Heart right ventricle (tissue), 16 donors: ENCODE results near the gene ZNF560. TPM values are rescaled to one million over a fixed set of nuclear protein-coding genes. Genes with fewer than 3 reads are reported as not detected.

Source experiments
- ATAC-seq, 8 donors: fragments of 200-7000 bp; cut with Tn5 transposase; one replicate each; pipeline ENCODE4 v1.9.1; 2020; ENCODE audit warnings: mild to moderate bottlenecking in 8 of 8, moderate library complexity in 8 of 8, moderate number of reproducible peaks in 1 of 8
- DNase-seq, 2 donors: peaks; one replicate each; pipeline ENCODE4 v3.0.0-alpha.2; 2020
- H3K27ac ChIP-seq, 10 donors: fragments of 200-600 bp; sonication (generic) in 2 of 10; one replicate each; pipeline versions ENCODE4 v1.5.0 to v1.8.0; 2020 to 2022; ENCODE audit warnings: mild to moderate bottlenecking in 3 of 10
- H3K27me3 ChIP-seq, 7 donors: fragments of 200-600 bp; one replicate each; pipeline ENCODE4 v1.8.0; 2021 to 2022; ENCODE audit warnings: mild to moderate bottlenecking in 2 of 7
- H3K36me3 ChIP-seq, 9 donors: fragments of 200-600 bp; sonication (generic) in 1 of 9; one replicate each; pipeline versions ENCODE4 v1.5.0 to v1.8.0; 2020 to 2022; ENCODE audit warnings: mild to moderate bottlenecking in 2 of 9
- H3K4me1 ChIP-seq, 9 donors: fragments of 200-600 bp; sonication (generic) in 1 of 9; one replicate each; pipeline versions ENCODE4 v1.5.0 to v1.8.0; 2020 to 2022; ENCODE audit warnings: mild to moderate bottlenecking in 4 of 9
- H3K4me3 ChIP-seq, 10 donors: fragments of 200-600 bp; sonication (generic) in 2 of 10; one replicate each; pipeline versions ENCODE4 v1.5.0 to v1.8.0; 2020 to 2022; ENCODE audit warnings: mild to moderate bottlenecking in 7 of 10, moderate library complexity in 2 of 10
- H3K9me3 ChIP-seq, 11 donors: fragments of 200-600 bp in 10 of 11; sonication (generic) in 2 of 11; one replicate each; pipeline versions ENCODE4 v1.5.0 to v1.8.0; 2013 to 2022; ENCODE audit warnings: mild to moderate bottlenecking in 2 of 11, control low read depth in 1 of 11, moderate library complexity in 1 of 11
- CTCF ChIP-seq, 9 donors: fragments of 200-600 bp; sonication (generic) in 2 of 9; IDR thresholded peaks; one replicate each; pipeline versions ENCODE4 v1.5.0 to v1.8.0; 2021 to 2022; ENCODE audit warnings: antibody characterized with exemption in 9 of 9, mild to moderate bottlenecking in 5 of 9, moderate library complexity in 1 of 9
- WGBS, 2 donors: extraction: QIAGEN DNeasy Blood & Tissue Kit; methylation state at CpG; one replicate each; pipeline ENCODE4 v1.1.7; 2013; ENCODE audit warnings: inconsistent platforms in 1 of 2; 5-methylcytosine and 5-hydroxymethylcytosine counted together
- intact Hi-C, 10 donors: fragments of 100-400 bp; cut with DNase I; formaldehyde crosslinking; loops; one replicate each; pipeline versions ENCODE4 v1.11.1 to v1.14.2; 2022
- polyA plus RNA-seq, 2 donors: library from polyadenylated mRNA; stranded (reverse); fragments of 200-250 nt; gene quantifications; one replicate each; pipeline ENCODE4 v1.2.3, GENCODE V29; 2013
- total RNA-seq, 10 donors: library from RNA; stranded (reverse); fragmentation: NEBNext Ultra II Directional in 3 of 10; extraction: Animal tissue kit (Norgen Biotek cat#: 25700) in 3 of 10; gene quantifications; one replicate each; pipeline versions ENCODE4 v1.2.1 to v1.2.4, GENCODE V29; 2021 to 2023
- donor health status: Arrhythmogenic right ventricular cardiomyopathy.
- donor health status: ischemic (EF 13 %, LVEDD 7.1; RV severe dilation, severe dysfunction).
- donor health status: healthy with polysubstance abuse.
- donor health status: DM: no; HTN: yes; CAD: no.
- donor health status: DM: no; HTN: no; CAD: no.
- donor health status: ischemic (EF 25% LVEDD 6.9; RV normal size, moderate dysfunction).
- donor health status: ischemic (EF 25% LVEDD 5.7; RV mildly dilated, moderate dysfunction).
- donor health status: healthy.
- donor health status: DM: yes; HTN: yes; CAD: no.
- donor health status: Ischemic cardiomyopathy.
- donor health status: ischemic (EF 35%, LVEDD 5.7; RV mildly dilated, moderate dysfunction).
- donor health status: nonischemic (EF 11% LVEDD 7.7; RV severe dilation, severe dysfunction).
- donor health status: DM: yes; HTN: yes; CAD: no.
- donor health status: PGD.
- donor health status: ischemic (EF 29% LVEDD 5.4; RV normal size, mild dysfunction).
- donor health status: nonischemic (EF 23%, LVEDD 6.1; RV moderate dilation, normal function).

The ZNF560 gene
- total and polyA plus RNA-seq, 12 donors, result 0.01 to 0.35 (median 0.11) TPM; not detected in 8

- Histone ChIP-seq H3K27ac (no peak overlapping the region), H3K4me1 (no peaks in the 10 kb centered on the region), H3K27me3 (no peaks in the 10 kb centered on the region), H3K9me3 (peaks cover 0 to 99% (median 35%) of the 10 kb centered on the region in 11 donors), H3K4me3 (no peak overlapping the region), H3K36me3 (peaks cover 0 to 17% (median 0%) of the 10 kb centered on the region in 9 donors)
- intact Hi-C loops, result no loop called here
- no peak for ATAC-seq
- TF ChIP-seq CTCF (IDR thresholded peaks at IDR 0.05), result no peak
- WGBS, 2 donors, result 86 to 89% methylated on average over 4 of the region's 4 CpGs
- DNase-seq, result no peak
Measured at GRCh38 chr19:9461938-9462337, 36.5 kb downstream of the ZNF560 start.

DNA sequence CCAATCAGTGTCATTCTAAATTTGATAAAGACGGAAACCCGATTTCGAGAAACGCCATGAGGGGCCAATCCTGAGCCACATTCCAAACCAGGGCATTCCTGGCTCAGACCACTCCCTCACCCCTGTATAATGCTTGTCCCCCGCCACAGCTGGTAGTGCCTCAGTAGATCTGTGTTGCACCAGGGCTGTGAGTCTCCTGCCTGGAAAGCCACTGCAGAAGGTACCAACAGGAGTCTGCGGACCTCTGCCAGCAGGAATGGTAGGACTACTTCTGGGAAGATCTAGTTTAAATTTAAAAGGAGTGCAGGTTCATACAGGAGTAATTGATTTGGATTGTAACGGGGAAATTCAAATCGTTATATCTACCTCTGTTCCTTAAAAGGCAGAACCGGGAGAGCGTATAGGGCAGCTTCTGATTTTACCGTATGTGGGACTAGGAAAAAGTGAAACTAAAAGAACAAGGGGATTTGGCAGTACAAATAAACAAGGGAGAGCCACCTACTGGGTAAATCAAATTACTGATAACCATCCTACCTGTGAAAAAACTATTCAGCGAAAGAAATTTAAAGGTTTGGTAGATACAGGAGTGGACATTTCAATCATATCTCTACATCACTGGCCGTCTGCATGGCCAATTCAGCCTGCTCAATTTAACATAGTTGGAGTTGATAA, 42.3 kb downstream of the ZNF560 start:
- ATAC-seq (no peak), DNase-seq (no peak)
- H3K4me1 ChIP-seq, result no peaks in the 10 kb centered on the region
- H3K27ac ChIP-seq, result no peak overlapping the region
- H3K36me3 ChIP-seq, result no peaks in the 10 kb centered on the region
- intact Hi-C loops, result no loop called here
- no peak overlapping the region for H3K4me3 ChIP-seq
- 73 to 77% methylated on average over 13 of the region's 13 CpGs for WGBS, 2 donors
- H3K9me3 ChIP-seq, result peaks cover 0 to 99% (median 40%) of the 10 kb centered on the region in 11 donors
- no peaks in the 10 kb centered on the region for H3K27me3 ChIP-seq
- TF ChIP-seq CTCF (IDR thresholded peaks at IDR 0.05), result no peak

- no peak for TF ChIP-seq CTCF (IDR thresholded peaks at IDR 0.05)
- WGBS, 2 donors, result 90 to 94% methylated on average over 4 of the region's 4 CpGs
Measured at GRCh38 chr19:9453953-9454352, 44.5 kb downstream of the ZNF560 start.

GRCh38 chr19:9445037-9445436, 53.4 kb downstream of the ZNF560 start:
- Histone ChIP-seq H3K36me3 (peaks cover 0 to 26% (median 0%) of the 10 kb centered on the region in 9 donors), H3K4me3 (no peak overlapping the region), H3K27ac (no peak overlapping the region), H3K27me3 (no peaks in the 10 kb centered on the region), H3K4me1 (no peaks in the 10 kb centered on the region), H3K9me3 (peaks cover 0 to 100% (median 18%) of the 10 kb centered on the region in 11 donors)
- WGBS, 2 donors, result 89 to 100% methylated on average over 1 of the region's 1 CpG
- intact Hi-C loops, result no loop called here
- DNase-seq (no peak), ATAC-seq (no peak)
- TF ChIP-seq CTCF (IDR thresholded peaks at IDR 0.05), result no peak

More at GRCh38 chr19:9453953-9454352, 44.5 kb downstream of the ZNF560 start:
- no peaks in the 10 kb centered on the region for H3K27me3 ChIP-seq
- no peak overlapping the region for H3K4me3 ChIP-seq
- DNase-seq (no peak), ATAC-seq (no peak)
- peaks cover 0 to 100% (median 56%) of the 10 kb centered on the region in 11 donors for H3K9me3 ChIP-seq
- intact Hi-C loops, result no loop called here
- H3K36me3 ChIP-seq, result no peaks in the 10 kb centered on the region
- no peaks in the 10 kb centered on the region for H3K4me1 ChIP-seq
- H3K27ac ChIP-seq, result no peak overlapping the region
